Measurements from ENCODE around the gene SLC38A9. TPM values are rescaled to one million over a fixed set of nuclear protein-coding genes. Genes with fewer than 3 reads are reported as not detected.

SLC38A9 gene
- total and polyA plus RNA-seq, 7 donors = 2.4 to 56.5 (median 12.5) TPM

- WGBS, 2 donors = 48 to 65% methylated on average over 3 of the region's 3 CpGs
- Histone ChIP-seq H3K4me3 (no peak overlapping the region), H3K27ac (no peak overlapping the region), H3K4me1 (no peaks in the 10 kb centered on the region), H3K27me3 (no peaks in the 10 kb centered on the region), H3K9me3 (no peaks in the 10 kb centered on the region), H3K36me3 (no peaks in the 10 kb centered on the region)
- DNase-seq = no peak
- intact Hi-C loops (cut with DNase I) = no loop called here
- TF ChIP-seq EP300 (IDR thresholded peaks at IDR 0.05) (no peak), CTCF (IDR thresholded peaks at IDR 0.05) (no peak), POLR2AphosphoS5 (IDR thresholded peaks at IDR 0.05) (no peak), POLR2A (IDR thresholded peaks at IDR 0.05) (no peak)
These were observed 37.9 kb upstream of the SLC38A9 start for GRCh38 chr5:55750063-55750462.

GRCh38 chr5:55749387-55749786, 37.3 kb upstream of the SLC38A9 start:
- H3K27ac ChIP-seq = no peak overlapping the region
- H3K9me3 ChIP-seq = no peaks in the 10 kb centered on the region
- 78 to 81% methylated on average over 2 of the region's 2 CpGs for WGBS, 2 donors
- intact Hi-C loops (cut with DNase I) = no loop called here
- H3K4me3 ChIP-seq = no peak overlapping the region
- DNase-seq = no peak
- no peak for TF ChIP-seq EP300 (IDR thresholded peaks at IDR 0.05)
- no peak for TF ChIP-seq CTCF (IDR thresholded peaks at IDR 0.05)
- H3K27me3 ChIP-seq = no peaks in the 10 kb centered on the region
- H3K4me1 ChIP-seq = no peaks in the 10 kb centered on the region
- H3K36me3 ChIP-seq = no peaks in the 10 kb centered on the region

GRCh38 chr5:55747778-55748318, 35.7 kb upstream of the SLC38A9 start:
- Histone ChIP-seq H3K36me3 (no peaks in the 10 kb centered on the region), H3K9me3 (no peaks in the 10 kb centered on the region), H3K4me1 (no peaks in the 10 kb centered on the region), H3K4me3 (no peak overlapping the region), H3K27me3 (no peaks in the 10 kb centered on the region), H3K27ac (no peak overlapping the region)
- TF ChIP-seq EP300 (IDR thresholded peaks at IDR 0.05) (no peak), POLR2A (IDR thresholded peaks at IDR 0.05) (no peak), CTCF (IDR thresholded peaks at IDR 0.05) (no peak), POLR2AphosphoS5 (IDR thresholded peaks at IDR 0.05) (no peak)
- intact Hi-C loops (cut with DNase I) = no loop called here
- 51 to 78% methylated on average over 2 of the region's 2 CpGs for WGBS, 2 donors
- no peak for DNase-seq

GRCh38 chr5:55742778-55743177, 30.7 kb upstream of the SLC38A9 start:
- TF ChIP-seq EP300 (IDR thresholded peaks at IDR 0.05) (no peak), POLR2A (IDR thresholded peaks at IDR 0.05) (no peak), CTCF (IDR thresholded peaks at IDR 0.05) (no peak), POLR2AphosphoS5 (IDR thresholded peaks at IDR 0.05) (no peak)
- no peak overlapping the region for H3K4me3 ChIP-seq
- H3K27ac ChIP-seq = no peak overlapping the region
- 95 to 96% methylated on average over 3 of the region's 3 CpGs for WGBS, 2 donors
- intact Hi-C loops (cut with DNase I) = no loop called here
- no peaks in the 10 kb centered on the region for H3K27me3 ChIP-seq
- H3K4me1 ChIP-seq = no peaks in the 10 kb centered on the region
- H3K36me3 ChIP-seq = no peaks in the 10 kb centered on the region
- DNase-seq = no peak
- no peaks in the 10 kb centered on the region for H3K9me3 ChIP-seq

- H3K4me3 ChIP-seq = no peak within 1 kb of the TSS
- no peaks in the 10 kb centered on the region for H3K27me3 ChIP-seq
- H3K9me3 ChIP-seq = no peaks in the 10 kb centered on the region
- H3K4me1 ChIP-seq = no peaks in the 10 kb centered on the region
- no peak within 1 kb of the TSS for H3K27ac ChIP-seq
- 96 to 97% methylated on average over 31 of the region's 31 CpGs for WGBS, 2 donors
- TF ChIP-seq EP300 (IDR thresholded peaks at IDR 0.05) (no peak), POLR2AphosphoS5 (IDR thresholded peaks at IDR 0.05) (no peak), POLR2A (IDR thresholded peaks at IDR 0.05) (no peak), CTCF (IDR thresholded peaks at IDR 0.05) (no peak)
- H3K36me3 ChIP-seq = no peaks in the 10 kb centered on the region
- intact Hi-C loops (cut with DNase I) = no loop called here
- DNase-seq = no peak
These were observed 25.7 kb upstream of the SLC38A9 start, which contains the start of gene DDX4 for GRCh38 chr5:55737793-55738192. Gene DDX4 (plus strand): TSS chr5:55738061. CDS start chr5:55738964, 903 bp downstream.
